NOMO-1 (cell line): ENCODE data around the gene LAMA2.

ENCODE experiments used
- DNase-seq, 2 experiments: peaks; one replicate each; lab custom pipeline; 2025; ENCODE audit not compliant: unreplicated experiment in 2 of 2; lab: John Stamatoyannopoulos, UW

Gene LAMA2

GRCh38 chr6:128882991-128883611 lies at the start of gene LAMA2:
Gene LAMA2 (plus strand): TSS chr6:128883138. CDS start chr6:128883246, 108 bp downstream.
- DNase-seq: no peak

- DNase-seq: no peak
These were observed 46.2 kb upstream of the LAMA2 start for GRCh38 chr6:128836761-128837160.

- DNase-seq: no peak
These were observed 41.4 kb upstream of the LAMA2 start for GRCh38 chr6:128841518-128841917.

GRCh38 chr6:128844598-128844997 lies 38.3 kb upstream of the LAMA2 start:
- no peak for DNase-seq

- no peak for DNase-seq
These were observed 35.3 kb upstream of the LAMA2 start for GRCh38 chr6:128847431-128848210.

- no peak for DNase-seq
These were observed 34.6 kb upstream of the LAMA2 start for GRCh38 chr6:128848212-128848935.

- no peak for DNase-seq
These were observed 27.3 kb upstream of the LAMA2 start for GRCh38 chr6:128855581-128856085.

- no peak for DNase-seq
These were observed 25.1 kb upstream of the LAMA2 start for GRCh38 chr6:128857806-128858205.

- no peak for DNase-seq
These were observed 22.2 kb upstream of the LAMA2 start for GRCh38 chr6:128860782-128861181.

GRCh38 chr6:128863983-128864382 lies 19.0 kb upstream of the LAMA2 start:
- DNase-seq: no peak

GRCh38 chr6:128870746-128871145 lies 12.2 kb upstream of the LAMA2 start:
- no peak for DNase-seq

- DNase-seq: no peak
These were observed 8.1 kb upstream of the LAMA2 start for GRCh38 chr6:128874863-128875262.

GRCh38 chr6:128882560-128882959 lies 378 bp upstream of the LAMA2 start:
- DNase-seq: no peak

- DNase-seq: no peak
These were observed 968 bp downstream of the LAMA2 start for GRCh38 chr6:128883906-128884305.

GRCh38 chr6:128885381-128885780 lies 2.4 kb downstream of the LAMA2 start:
- DNase-seq: no peak

- DNase-seq: no peak
These were observed 3.8 kb downstream of the LAMA2 start for GRCh38 chr6:128886706-128887105.

- no peak for DNase-seq
These were observed 5.7 kb downstream of the LAMA2 start for GRCh38 chr6:128888444-128889175.

- no peak for DNase-seq
These were observed 6.9 kb downstream of the LAMA2 start for GRCh38 chr6:128889870-128890269.

GRCh38 chr6:128892079-128892478 lies 9.1 kb downstream of the LAMA2 start:
- DNase-seq: no peak

GRCh38 chr6:128899341-128900050 lies 16.6 kb downstream of the LAMA2 start:
- DNase-seq: no peak
